Measurements from ENCODE around the gene UBXN1. TPM values are rescaled to one million over a fixed set of nuclear protein-coding genes. Genes with fewer than 3 reads are reported as not detected.

Gene UBXN1
- polyA plus RNA-seq, 2 of the 4 experiments (the other 2 are of a cell fraction) = 117 to 120 TPM

DNA sequence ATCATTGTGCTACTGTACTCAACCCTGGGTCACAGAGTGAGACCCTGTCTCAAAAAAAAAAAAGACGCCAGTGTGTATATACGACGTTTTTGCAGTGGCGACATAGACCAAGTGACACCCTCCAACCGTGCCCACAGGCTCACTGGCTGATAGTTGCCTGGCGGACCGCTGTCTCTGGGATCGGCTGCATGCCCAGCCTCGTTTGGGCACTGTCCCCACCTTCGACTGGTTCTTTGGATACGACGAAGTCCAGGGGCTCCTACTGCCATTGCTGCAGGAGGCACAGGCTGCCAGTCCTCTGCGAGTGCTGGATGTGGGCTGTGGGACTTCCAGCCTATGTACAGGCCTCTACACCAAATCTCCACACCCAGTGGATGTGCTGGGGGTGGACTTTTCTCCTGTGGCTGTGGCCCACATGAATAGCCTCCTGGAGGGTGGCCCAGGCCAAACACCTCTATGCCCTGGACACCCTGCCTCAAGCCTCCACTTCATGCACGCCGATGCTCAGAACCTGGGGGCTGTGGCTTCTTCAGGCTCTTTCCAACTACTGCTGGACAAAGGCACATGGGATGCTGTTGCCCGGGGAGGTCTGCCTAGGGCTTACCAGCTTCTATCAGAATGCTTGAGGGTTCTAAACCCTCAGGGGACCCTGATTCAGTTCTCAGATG is 12.5 kb downstream of the UBXN1 start:
- H3K9me3 ChIP-seq = no peaks in the 10 kb centered on the region
- POLR2A ChIA-PET = interaction anchor here (0.9 to 5.5 kb wide), 16 partner anchors 8 to 104 kb away, joined by 3 to 91 read pairs (median 28); partner anchors contain the start of genes B3GAT3, GANAB, HNRNPUL2 and INTS5
- peak overlapping the region; percentile 79 for H3K4me3 ChIP-seq
- FAIRE-seq = no peak
- H3K4me1 ChIP-seq = peaks cover 32% of the 10 kb centered on the region
- DNase-seq (ENCODE audit: low read depth in 1 of 2, low spot score in 1 of 2) = no peak
- H3K4me2 ChIP-seq = peak overlapping the region; percentile 78
- CTCF ChIA-PET = interaction anchor here (0.5 to 6.5 kb wide), 8 partner anchors 9 to 106 kb away, joined by 3 to 30 read pairs (median 4); no protein-coding TSS in a partner anchor
- 14% methylated on average over 14 of the region's 16 CpGs for WGBS (ENCODE audit: missing lambda C conversion rate)
- ATAC-seq = no peak
- peak overlapping the region; percentile 93 to 96 for H3K27ac ChIP-seq
- TF ChIP-seq CEBPB (IDR thresholded peaks at IDR 0.05) = no peak
- no peak for TF ChIP-seq RARB (CRISPR knock-in tag; IDR thresholded peaks at IDR 0.05)
- TF ChIP-seq PBX3 (IDR thresholded peaks at IDR 0.05) = peak; percentile 54
- TF ChIP-seq, protein P1, sequence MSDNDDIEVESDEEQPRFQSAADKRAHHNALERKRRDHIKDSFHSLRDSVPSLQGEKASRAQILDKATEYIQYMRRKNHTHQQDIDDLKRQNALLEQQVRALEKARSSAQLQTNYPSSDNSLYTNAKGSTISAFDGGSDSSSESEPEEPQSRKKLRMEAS (IDR thresholded peaks at IDR 0.05) = peak; percentile 44; the same call in 1 of the 2 replicates
- TF ChIP-seq JUN (IDR thresholded peaks at IDR 0.05) = peak; percentile 15 to 18; a peak in 3 of 5 replicates

DNA sequence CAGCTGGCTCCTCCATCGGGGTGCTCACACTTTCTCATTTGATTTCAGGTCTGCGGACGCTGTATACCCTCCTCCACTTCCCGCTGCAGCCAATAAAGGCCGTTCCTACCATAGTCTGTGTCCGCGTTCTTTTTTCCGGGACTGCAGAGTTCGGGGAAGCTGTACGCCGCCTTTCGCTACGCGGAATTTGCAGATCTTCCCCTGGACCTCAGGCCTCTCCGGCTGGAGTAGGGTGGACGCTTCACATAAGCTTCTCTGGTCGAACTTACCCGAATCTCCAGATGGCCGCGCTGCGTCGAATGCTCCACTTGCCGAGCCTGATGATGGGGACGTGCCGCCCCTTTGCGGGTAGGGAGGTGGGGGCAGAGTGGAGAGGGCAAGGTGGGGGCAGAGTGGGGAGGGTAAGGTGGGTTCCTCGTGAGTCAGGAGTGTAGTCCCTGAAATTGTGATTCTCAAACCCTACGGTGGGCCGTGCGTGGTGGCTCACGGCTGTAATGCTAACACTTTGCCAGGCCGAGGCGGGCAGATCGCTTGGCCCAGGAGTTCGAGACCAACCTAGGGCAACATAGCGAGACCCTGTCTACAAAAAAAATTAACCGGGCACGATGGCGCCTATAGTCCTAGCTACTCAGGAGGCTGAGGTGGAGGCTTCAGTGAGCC is 13.1 kb downstream of the UBXN1 start:
- H3K4me1 ChIP-seq = peaks cover 32% of the 10 kb centered on the region
- no peak for FAIRE-seq
- peak overlapping the region; percentile 93 to 96 for H3K27ac ChIP-seq
- ChIA-PET CTCF (interaction anchor here (0.6 to 3.1 kb wide), 12 partner anchors 8 to 273 kb away, joined by 3 to 7 read pairs (median 4); partner anchors contain the start of genes B3GAT3 and ROM1), POLR2A (interaction anchor here (0.8 to 5.5 kb wide), 30 partner anchors 8 to 851 kb away, joined by 3 to 91 read pairs (median 12); partner anchors contain the start of genes B3GAT3, EEF1G, EML3 and GANAB)
- peak; percentile 9 to 16; a peak in 5 of 6 replicates for ATAC-seq
- peak in 1 of 2 experiments; percentile 45 for DNase-seq (ENCODE audit: low read depth in 1 of 2, low spot score in 1 of 2)
- H3K4me3 ChIP-seq = peak overlapping the region; percentile 79
- no peaks in the 10 kb centered on the region for H3K9me3 ChIP-seq
- H3K4me2 ChIP-seq = peak overlapping the region; percentile 78
- under 1% methylated on average over 36 of the region's 39 CpGs for WGBS (ENCODE audit: missing lambda C conversion rate)
- TF ChIP-seq HOXA7 (CRISPR knock-in tag; IDR thresholded peaks at IDR 0.05) (peak; percentile 61; the same call in 1 of the 2 replicates), GATA3 (IDR thresholded peaks at IDR 0.05; ENCODE audit: borderline replicate concordance) (no peak), PHF8 (IDR thresholded peaks at IDR 0.05; ENCODE audit: borderline replicate concordance, low read depth) (no peak), ZNF302 (CRISPR knock-in tag; IDR thresholded peaks at IDR 0.05) (no peak), POLR2A (IDR thresholded peaks at IDR 0.05; ENCODE audit: low read length) (peak; percentile 48), SMC3 (IDR thresholded peaks at IDR 0.05) (no peak), CHD2 (IDR thresholded peaks at IDR 0.05; ENCODE audit: low read length, partially characterized antibody) (no peak), EHF (CRISPR knock-in tag; IDR thresholded peaks at IDR 0.05) (no peak), ZSCAN20 (CRISPR knock-in tag; IDR thresholded peaks at IDR 0.05) (no peak), HOXB13 (CRISPR knock-in tag; IDR thresholded peaks at IDR 0.05; ENCODE audit: low read depth) (no peak), POLR2AphosphoS2 (conservative IDR thresholded peaks at IDR 0.05; ENCODE audit: low read length) (no peak), PBX3 (IDR thresholded peaks at IDR 0.05) (peak; percentile 57)
- TF ChIP-seq, protein P1 (IDR thresholded peaks at IDR 0.05) = peak; percentile 9; the same call in 1 of the 2 replicates

DNA sequence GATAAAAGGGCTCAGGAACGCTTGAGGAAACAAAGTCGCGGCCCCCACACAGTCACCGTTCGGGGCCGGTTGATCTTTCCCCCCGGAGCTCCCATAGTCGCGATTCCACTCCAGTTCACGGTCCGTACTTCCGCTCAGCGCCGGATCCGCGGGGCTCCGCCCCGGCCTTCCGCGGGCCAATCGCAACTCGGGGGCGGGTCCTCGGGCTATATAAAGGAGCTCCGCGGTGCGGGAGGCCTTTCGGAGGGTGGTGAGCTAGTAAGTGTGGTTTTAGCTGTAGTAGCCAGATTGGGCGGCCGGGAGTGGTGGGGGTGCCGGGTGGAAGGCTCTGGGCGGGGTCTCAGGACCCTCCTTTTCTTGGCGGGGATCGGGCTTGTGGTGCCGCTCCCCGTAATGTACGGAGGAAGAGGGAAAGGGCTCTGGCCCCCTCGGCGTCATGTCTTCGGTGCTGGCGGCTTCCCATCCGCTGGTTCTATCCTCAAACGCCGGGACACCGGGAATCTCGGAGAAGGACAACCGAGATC is 13.7 kb downstream of the UBXN1 start, which contains the start of the genes C11orf98 and CSKMT:
TSS of gene C11orf98 (minus strand) at position 136 of the 524 bp plus-strand sequence. CDS start at position 95, 41 bp downstream.
TSS of gene CSKMT (plus strand) at position 238 of the 524 bp plus-strand sequence. CDS start 568 bp downstream, outside the sequence.
- Histone ChIP-seq H3K4me3 (peak within 1 kb of the TSS; percentile 79), H3K4me2 (peak within 1 kb of the TSS; percentile 78), H3K27ac (peak within 1 kb of the TSS; percentile 93 to 96), H3K4me1 (peaks cover 30% of the 10 kb centered on the region), H3K9me3 (no peaks in the 10 kb centered on the region)
- 3% methylated on average over 43 of the region's 47 CpGs for WGBS (ENCODE audit: missing lambda C conversion rate)
- FAIRE-seq (no peak), DNase-seq (ENCODE audit: low read depth in 1 of 2, low spot score in 1 of 2) (peak; percentile 93 to 97), ATAC-seq (peak; percentile 89 to 92)
- POLR2A ChIA-PET = interaction anchor here (0.6 to 5.5 kb wide), 40 partner anchors 9 to 850 kb away, joined by 3 to 91 read pairs (median 6); partner anchors contain the start of genes B3GAT3, EEF1G, EML3 and GANAB
- CTCF ChIA-PET = interaction anchor here (0.6 to 1.6 kb wide), 12 partner anchors 7 to 272 kb away, joined by 3 to 6 read pairs (median 3); partner anchors contain the start of genes B3GAT3, LBHD1 and ROM1
- TF ChIP-seq EHF (CRISPR knock-in tag; IDR thresholded peaks at IDR 0.05) (no peak), RCOR1 (IDR thresholded peaks at IDR 0.05; ENCODE audit: low read depth, low read length) (no peak), SREBF2 (IDR thresholded peaks at IDR 0.05) (no peak), GATA3 (IDR thresholded peaks at IDR 0.05; ENCODE audit: borderline replicate concordance) (no peak), ELK1 (IDR thresholded peaks at IDR 0.05; ENCODE audit: low read depth, low read length) (no peak), HOXB5 (CRISPR knock-in tag; IDR thresholded peaks at IDR 0.05) (peak; percentile 48; the same call in 1 of the 2 replicates), NR3C1 (IDR thresholded peaks at IDR 0.05) (no peak), SMC3 (IDR thresholded peaks at IDR 0.05) (no peak)
- TF ChIP-seq, protein P2, sequence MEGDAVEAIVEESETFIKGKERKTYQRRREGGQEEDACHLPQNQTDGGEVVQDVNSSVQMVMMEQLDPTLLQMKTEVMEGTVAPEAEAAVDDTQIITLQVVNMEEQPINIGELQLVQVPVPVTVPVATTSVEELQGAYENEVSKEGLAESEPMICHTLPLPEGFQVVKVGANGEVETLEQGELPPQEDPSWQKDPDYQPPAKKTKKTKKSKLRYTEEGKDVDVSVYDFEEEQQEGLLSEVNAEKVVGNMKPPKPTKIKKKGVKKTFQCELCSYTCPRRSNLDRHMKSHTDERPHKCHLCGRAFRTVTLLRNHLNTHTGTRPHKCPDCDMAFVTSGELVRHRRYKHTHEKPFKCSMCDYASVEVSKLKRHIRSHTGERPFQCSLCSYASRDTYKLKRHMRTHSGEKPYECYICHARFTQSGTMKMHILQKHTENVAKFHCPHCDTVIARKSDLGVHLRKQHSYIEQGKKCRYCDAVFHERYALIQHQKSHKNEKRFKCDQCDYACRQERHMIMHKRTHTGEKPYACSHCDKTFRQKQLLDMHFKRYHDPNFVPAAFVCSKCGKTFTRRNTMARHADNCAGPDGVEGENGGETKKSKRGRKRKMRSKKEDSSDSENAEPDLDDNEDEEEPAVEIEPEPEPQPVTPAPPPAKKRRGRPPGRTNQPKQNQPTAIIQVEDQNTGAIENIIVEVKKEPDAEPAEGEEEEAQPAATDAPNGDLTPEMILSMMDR (IDR thresholded peaks at IDR 0.05) = no peak
- TF ChIP-seq, protein P1 (IDR thresholded peaks at IDR 0.05) = peak; percentile 56; the same call in 1 of the 2 replicates

Data from A549 (cell line).